Ramos (cell line): ENCODE measurements around the gene GRIK3.

Experiments
- in situ Hi-C: fragments of 300-500 bp; cut with MboI; formaldehyde crosslinking; loops from one replicate; pipeline ENCODE4 v1.14.3; 2022; ENCODE audit warnings: low sequenced_read_pairs; ENCODE audit not compliant: unreplicated experiment

The GRIK3 gene

GRCh38 chr1:37020653-37021277, 13.6 kb downstream of the GRIK3 start:
- in situ Hi-C loops: no loop called here

DNA sequence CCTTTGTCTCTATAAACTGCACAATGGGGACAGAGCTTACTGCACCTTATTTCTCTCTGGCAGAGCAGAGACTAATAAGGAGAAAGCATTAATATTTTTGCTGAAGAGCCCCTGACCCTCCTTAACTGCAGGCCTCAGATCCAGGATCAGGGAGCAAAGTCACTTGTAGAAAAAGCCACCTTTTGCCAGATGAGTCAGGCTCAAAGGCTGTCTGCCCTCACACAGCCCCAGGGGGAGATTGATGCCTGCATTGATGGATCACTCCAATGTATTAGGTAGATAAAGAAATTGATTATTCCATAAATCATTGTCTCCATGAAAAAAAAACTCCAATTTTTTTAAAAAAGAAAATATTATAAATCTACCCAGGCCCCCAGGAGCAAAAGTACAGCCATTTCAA, 15.8 kb downstream of the GRIK3 start:
- in situ Hi-C loops: no loop called here

- in situ Hi-C loops: no loop called here
Observed at GRCh38 chr1:37017720-37018119, 16.6 kb downstream of the GRIK3 start.

GRCh38 chr1:37016121-37016520, 18.2 kb downstream of the GRIK3 start:
- in situ Hi-C loops: no loop called here

GRCh38 chr1:37015713-37016112, 18.6 kb downstream of the GRIK3 start:
- in situ Hi-C loops: no loop called here

DNA sequence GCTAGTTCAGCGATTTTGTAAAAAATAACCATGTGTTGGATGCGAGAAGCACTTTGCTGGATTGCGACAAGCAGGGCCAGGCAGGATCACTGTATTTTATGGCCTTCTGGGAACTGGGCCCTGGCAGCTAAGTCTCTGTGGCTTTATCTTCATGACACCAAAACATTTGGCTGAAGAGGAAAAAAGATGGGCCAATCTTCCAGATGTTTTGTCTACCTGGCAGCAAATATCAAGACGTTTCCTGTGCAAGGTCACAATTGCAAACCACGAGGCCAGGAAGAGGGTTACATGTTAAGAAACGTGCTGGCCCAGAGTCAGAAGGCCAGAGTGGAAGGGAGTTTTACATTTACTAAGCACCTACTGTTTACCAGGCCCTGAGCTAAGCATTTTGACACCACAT, 22.1 kb downstream of the GRIK3 start:
- in situ Hi-C loops: no loop called here

- in situ Hi-C loops: no loop called here
Observed at GRCh38 chr1:37010011-37010410, 24.3 kb downstream of the GRIK3 start.

- in situ Hi-C loops: no loop called here
Observed at GRCh38 chr1:37009521-37009920, 24.8 kb downstream of the GRIK3 start.

DNA sequence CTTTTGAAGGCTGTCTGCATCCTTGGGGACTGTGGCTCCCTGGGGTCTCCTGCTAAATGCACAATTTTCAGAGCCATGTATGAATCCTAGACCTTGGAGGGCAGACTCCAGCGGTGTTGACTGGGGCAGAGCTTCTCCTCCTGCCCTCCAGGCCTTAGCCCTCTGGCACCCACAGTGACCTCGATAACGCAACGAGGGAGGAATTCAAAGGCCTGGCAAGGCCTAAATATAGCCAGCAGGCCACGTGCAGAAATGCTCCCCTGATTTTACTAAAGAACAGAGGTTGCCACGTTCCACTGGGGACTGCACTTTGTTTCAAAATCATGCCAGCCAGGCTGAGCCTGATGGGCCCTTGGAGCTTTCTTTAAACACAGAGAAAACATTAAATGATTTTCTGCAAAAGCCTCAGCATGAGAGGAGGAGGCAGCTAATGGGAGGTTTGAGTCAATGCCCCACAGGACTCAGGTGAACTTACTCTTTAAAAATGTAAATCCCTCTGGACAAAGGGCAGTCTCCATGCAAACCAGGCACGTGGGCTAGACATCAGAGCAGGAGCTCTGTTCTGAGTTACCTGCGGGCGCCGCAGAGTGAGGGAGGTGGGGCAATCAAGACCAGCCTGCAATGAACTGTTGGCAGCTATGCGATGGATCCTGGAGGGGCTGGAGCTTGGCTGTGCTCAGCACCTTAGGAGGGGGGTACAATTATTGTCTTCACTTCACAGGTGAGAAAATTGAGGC, 28.0 kb downstream of the GRIK3 start:
- in situ Hi-C loops: no loop called here

GRCh38 chr1:37002898-37003297, 31.4 kb downstream of the GRIK3 start:
- in situ Hi-C loops: no loop called here

DNA sequence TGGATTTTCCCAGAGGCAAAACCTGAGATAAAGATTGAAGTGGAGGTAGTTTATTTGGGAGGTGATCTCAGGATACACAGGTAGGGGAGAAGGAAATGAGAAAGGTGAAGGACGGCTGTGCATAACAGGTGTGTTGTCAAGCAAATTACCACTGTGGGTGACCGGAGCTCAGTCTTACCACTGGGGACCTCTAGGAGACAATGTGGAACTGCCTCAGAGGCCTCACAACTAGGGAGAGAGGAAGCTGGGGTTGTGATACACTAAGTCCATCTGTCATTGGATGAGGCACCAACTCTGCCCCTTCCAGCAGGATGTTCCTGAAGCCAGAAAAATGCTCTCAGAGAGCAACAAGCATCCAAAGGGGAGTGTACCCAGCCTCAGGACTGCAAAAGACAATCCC, 32.6 kb downstream of the GRIK3 start:
- in situ Hi-C loops: no loop called here

GRCh38 chr1:36996106-36996505, 38.2 kb downstream of the GRIK3 start:
- in situ Hi-C loops: no loop called here

GRCh38 chr1:36994868-36995267, 39.4 kb downstream of the GRIK3 start:
- in situ Hi-C loops: no loop called here

DNA sequence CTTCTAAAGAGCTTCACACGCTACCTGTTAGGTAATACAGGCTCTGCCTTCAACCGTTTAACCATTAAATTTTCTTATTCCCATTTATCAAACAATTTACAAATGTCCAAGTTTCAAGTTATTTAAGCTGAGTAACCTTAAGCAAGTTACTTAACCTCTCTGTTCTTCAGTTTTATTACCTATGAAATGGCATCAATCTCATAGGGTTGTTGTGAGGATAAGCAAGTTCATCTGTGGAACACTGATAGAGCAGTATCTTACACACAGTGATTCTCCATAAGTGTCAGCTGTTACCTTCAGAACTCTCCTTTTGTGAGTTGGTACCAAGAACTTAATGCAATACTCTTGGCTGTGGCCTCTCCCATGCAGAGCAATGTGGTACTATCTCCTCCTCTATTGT, 40.0 kb downstream of the GRIK3 start:
- in situ Hi-C loops: no loop called here

GRCh38 chr1:36992139-36992943, 42.0 kb downstream of the GRIK3 start:
- in situ Hi-C loops: no loop called here

DNA sequence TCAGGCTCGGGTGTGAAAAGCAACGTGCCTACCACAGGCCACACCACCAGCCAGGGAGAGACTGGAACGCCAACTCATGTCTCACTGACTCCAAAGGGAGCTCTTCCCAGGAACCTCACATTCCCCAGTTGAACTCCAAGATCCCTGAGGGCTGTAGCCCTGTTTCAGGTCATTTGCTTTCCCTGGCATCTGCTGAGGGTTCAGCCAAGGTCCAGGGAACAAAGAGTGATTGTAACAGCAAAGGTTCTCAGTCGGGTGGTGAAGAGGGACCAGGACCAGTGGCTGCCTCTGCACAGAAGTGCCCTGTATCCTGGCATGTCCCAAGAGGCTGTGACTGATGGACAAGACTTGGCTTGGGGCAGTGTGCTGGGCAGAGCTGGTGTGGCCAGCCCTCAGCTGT, 42.8 kb downstream of the GRIK3 start:
- in situ Hi-C loops: no loop called here

DNA sequence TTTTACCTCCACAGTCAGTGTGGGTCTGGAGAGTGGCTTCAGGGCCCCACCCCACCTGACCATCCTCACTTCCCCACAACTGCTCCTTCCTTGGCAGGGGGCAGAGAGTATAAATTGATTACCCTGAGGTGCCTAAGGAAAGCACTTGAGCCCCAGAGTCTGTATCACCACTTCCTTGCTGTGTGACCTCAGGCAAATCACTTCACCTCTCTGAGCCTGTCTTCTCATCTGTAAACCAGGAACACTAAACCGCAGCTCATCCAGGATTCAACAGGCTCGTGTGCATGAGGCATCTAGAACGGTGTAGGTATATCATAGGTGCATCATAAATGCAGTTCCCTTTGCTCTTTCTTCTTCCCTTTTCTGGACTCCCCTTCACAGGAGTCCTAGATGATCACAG, 43.4 kb downstream of the GRIK3 start:
- in situ Hi-C loops: no loop called here

- in situ Hi-C loops: no loop called here
Observed at GRCh38 chr1:36989241-36989640, 45.1 kb downstream of the GRIK3 start.

- in situ Hi-C loops: no loop called here
Observed at GRCh38 chr1:36988741-36989193, 45.5 kb downstream of the GRIK3 start.

GRCh38 chr1:36988321-36988720, 46.0 kb downstream of the GRIK3 start:
- in situ Hi-C loops: no loop called here

DNA sequence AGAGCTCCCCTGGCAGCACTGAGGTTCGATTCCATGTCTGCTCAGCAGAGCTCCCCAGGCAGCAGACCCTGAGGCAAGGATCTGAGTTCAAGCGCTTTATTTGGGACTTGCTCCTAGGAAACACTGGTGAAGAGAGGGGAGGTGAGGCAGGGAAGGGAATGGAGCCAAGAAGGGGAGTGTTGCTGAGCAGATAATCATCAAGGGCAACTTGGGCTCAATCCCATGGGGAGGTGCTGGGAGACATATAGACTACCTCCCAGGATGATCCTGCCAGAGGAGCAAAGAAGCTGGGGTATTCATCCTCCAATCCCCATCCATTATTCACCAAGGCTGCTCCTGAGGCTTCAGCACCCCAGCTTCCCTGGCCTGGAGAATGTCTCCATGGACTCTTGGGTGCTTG, 47.0 kb downstream of the GRIK3 start:
- in situ Hi-C loops: no loop called here
